GM21786 (cell line): ENCODE data around the gene BBS9.
A peak's percentile ranks its signal among the peaks of the same experiment; 100 is the strongest.

Source experiments
- ATAC-seq: cut with Tn5 transposase; IDR thresholded peaks from one replicate; pipeline ENCODE4 v1.9.1; 2021; ENCODE audit not compliant: unreplicated experiment

The BBS9 gene

GRCh38 chr7:33118383-33118782 lies 11.0 kb upstream of the BBS9 start:
- no peak for ATAC-seq

DNA sequence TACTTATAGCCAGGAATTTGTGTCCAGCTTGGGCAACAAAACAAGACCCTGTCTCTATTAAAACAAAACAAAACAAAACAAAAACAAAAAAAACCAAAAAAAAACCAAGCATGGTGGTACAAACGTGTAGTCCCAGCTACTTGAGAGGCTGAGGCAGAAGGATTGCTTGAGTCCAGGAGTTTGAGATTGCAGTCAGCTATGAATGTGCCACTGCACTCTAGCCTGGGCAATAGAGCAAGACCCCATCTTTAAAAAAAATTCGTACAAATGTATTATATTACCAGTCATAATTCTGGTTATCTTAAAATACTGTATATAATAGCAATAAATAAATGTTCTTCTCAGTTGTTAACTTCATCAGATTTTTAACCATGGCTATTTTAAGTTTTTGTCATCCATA lies 2.3 kb upstream of the BBS9 start:
- no peak for ATAC-seq

DNA sequence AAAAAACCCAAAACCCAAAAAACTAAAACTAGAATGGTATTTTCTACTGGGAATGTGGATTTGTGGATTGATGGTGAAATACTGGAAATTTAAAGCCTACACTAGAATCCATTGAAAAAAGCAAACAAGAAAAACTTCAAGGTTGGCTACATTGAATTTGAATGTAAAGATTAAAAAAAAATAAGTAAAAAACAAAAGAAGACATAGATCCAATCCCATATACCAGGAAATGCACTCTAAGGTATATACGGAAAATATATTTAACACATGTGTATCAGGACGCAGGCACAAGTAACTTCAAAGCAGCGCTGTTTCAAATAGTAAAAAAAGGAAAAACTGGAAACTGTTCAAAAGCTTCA lies 754 bp upstream of the BBS9 start:
- ATAC-seq = no peak

GRCh38 chr7:33129806-33130153 lies 416 bp downstream of the BBS9 start:
- ATAC-seq = no peak

DNA sequence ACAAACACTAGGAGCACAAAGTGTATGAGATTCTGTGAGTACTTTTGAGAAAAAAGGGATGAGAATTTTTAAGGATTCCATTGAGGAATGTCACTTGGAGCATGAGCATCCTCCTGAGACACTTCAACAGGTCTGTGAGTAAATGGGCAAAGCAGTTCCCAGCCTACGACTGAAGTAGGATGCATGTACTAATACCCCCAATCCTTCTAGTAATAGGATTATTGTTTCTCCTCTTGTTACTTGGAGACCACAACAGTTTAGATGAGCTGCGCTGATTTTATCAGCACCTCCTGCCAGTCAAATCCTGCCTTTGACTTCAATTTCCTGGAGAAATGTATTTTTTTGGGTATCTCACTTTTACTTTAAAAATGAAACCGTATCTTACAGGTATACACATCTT lies 820 bp downstream of the BBS9 start:
- ATAC-seq = no peak

DNA sequence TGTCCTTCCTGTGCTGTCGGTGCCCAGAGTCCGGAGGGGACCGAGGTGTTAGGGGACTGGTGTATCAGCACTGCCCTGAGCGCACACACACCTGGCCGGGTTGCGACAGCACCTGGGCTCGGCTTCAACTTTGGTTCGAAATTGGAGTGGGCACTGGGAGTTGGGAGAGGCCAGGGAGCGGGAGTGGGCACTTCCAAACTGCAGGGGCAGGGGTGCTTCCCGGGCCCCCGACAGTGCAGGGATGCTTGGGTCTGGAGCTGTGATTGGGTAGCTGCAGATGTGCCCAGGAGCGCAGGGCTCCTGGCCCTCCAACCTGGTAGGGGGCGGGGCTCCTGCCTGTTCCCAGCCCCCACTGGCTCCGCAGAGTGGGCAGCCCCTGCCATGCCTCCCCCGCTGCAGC lies 7.7 kb downstream of the BBS9 start:
- no peak for ATAC-seq

DNA sequence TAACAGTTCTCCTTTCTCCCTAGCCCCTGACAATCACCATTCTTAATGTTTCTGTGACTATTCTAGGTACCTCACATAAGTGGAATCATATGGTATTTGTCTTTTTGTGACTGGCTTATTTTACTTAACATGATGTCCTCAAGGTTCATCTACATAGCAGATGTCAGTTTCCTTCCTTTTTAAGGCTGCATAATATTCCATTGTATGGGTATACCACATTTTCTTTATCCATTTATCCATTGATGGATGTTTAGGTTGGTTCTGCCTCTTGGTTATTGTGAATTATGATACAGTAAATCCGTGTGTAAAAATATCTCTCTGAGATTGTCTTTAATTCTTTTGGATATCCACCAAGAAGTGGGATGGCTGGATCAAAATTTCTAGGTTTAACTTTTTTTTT lies 13.2 kb downstream of the BBS9 start:
- no peak for ATAC-seq

DNA sequence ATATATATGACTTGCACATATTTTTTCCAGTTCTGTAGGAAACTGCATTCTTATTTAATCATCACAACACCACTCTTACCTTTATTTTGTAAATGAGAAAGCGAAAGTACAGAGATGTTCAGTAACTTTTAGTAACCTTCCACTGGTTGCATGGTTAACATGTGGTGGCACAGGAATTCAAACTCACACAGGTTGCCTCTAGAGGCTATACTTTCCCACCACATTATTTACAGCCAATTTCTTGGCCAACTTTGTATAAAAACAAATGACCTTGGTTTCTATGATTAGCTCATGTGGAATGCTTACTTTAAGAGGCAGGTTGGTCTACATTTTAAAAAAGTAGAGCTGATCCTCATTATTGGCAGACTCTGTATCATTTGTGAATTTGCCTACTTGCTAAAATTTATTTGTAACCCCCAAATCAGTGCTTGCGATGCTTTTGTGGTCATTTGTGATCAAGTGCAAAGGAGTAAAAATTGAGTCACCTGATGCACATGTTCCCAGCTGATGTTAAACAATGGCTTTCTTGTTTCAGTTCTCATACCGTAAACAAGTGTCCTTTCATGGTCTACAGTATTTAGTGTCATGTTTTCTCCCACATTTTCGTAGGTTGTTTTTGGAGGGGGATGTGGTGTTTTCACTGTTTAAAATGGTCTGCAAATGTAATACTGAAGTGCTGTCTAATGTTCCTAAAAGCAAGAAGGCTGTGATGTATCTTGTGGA lies 14.8 kb downstream of the BBS9 start:
- peak; percentile 71 for ATAC-seq

DNA sequence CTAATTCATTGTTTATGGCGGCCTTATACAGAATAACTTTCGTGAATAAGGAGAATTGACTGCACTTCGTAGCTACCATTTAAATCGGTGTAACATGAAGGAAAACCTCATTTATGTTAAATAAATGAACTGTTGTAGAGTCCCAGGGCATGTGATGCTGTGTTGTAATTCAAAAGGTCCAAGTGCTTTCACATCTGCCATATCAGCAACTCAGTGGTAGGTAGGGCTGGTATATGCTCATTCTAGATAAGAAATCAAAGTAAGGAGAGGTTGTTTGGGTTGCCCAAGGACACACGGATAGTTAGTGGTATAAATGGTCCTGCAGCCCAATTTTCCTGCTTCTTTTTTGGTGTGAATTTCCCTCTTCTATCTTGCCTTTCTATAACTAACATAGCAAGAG lies 15.8 kb downstream of the BBS9 start:
- no peak for ATAC-seq

- no peak for ATAC-seq
Observed at GRCh38 chr7:33152087-33152486, 22.7 kb downstream of the BBS9 start.

DNA sequence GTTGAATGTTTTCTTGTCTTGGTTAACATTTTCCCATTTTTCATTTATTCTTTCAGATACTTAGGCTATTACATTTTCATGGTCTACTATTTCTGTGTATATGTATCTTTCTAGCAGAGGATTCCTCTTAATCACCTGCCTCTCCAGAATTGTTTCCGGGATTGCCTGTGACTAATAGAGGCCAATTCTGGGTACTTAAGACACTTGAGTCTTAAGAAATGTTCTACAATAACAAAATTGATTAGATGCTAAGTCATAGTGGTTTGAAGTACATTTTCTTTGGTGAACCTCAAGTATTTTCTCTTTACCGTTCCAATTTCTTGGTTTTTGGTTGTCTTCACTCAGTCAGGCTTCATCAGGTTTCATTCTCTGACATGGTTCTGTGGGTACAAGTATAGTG lies 26.4 kb downstream of the BBS9 start:
- no peak for ATAC-seq

GRCh38 chr7:33156441-33156840 lies 27.1 kb downstream of the BBS9 start:
- no peak for ATAC-seq

- no peak for ATAC-seq
Observed at GRCh38 chr7:33157311-33157710, 27.9 kb downstream of the BBS9 start.

- ATAC-seq = no peak
Observed at GRCh38 chr7:33157781-33158180, 28.4 kb downstream of the BBS9 start.

DNA sequence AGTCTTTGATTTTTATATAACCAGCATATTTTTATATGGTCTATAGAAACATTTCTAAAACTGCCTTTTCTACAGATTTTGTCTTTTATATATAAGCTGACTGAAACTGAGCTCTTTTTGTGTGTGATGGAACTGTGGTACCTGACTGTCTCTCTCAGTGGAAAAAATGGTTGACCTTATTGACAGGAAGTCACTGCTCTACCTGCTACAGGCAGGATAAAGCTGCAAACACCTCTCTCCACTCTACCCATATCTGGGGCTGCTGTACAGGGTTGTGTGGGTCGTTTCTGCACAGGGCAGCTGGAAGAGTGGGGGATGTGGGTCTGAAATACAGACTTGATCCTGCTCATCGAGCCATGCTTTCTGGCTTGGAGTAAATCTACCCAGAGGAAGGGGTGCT lies 48.5 kb downstream of the BBS9 start:
- no peak for ATAC-seq

GRCh38 chr7:33179519-33179918 lies 50.2 kb downstream of the BBS9 start:
- ATAC-seq = no peak

DNA sequence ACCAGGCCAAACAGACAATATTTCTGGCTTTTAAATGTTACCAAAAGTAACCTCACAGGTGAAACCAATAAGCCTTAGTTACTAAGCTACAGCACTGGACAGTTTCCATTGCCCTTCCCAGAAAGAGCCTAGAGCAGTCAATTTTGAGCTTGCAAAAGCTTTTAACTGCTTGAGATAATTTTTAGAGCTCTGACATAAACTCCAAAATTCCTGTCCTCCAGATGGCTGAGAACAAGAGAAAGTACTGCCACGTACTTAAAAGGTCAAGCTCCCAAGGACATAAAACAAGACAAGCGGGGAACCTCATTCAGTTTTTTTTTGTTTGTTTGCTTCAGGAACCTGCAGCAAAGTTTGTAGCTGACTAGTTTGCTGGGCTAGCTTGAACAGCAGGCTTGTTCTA lies 54.1 kb downstream of the BBS9 start:
- ATAC-seq = no peak

GRCh38 chr7:33184828-33185227 lies 55.5 kb downstream of the BBS9 start:
- ATAC-seq = no peak

- ATAC-seq = no peak
Observed at GRCh38 chr7:33185786-33186185, 56.4 kb downstream of the BBS9 start.

- ATAC-seq = no peak
Observed at GRCh38 chr7:33186192-33186591, 56.8 kb downstream of the BBS9 start.

DNA sequence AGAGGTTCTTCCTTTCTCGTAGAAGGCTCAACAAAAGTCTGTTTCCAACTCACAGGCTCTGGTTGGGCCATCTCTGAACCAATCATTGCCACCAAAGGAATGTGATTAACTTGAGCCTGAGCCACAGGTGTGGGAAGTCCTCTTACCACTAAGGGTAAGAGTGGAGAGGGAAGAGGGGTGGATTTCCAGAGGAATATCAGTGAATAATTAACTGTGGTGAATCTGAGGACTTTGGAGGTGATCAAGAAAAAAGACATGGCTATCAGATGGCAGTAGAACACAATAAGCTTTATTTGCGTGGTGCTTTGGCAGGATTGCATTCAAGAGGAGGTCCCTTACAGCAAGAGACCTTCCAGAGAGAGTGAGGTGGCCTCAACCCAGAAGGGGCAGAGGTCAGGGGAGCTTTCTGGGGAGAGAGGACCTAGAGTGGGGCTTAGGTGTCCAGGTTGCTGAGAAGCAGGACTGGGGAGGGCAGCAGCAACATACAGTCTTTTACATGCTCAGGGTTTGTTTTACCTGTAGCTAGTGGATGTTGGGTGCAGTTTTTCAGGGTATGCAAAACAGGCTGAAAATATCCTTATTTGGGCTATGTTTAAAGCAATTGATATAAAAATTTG lies 61.4 kb downstream of the BBS9 start:
- ATAC-seq = no peak

DNA sequence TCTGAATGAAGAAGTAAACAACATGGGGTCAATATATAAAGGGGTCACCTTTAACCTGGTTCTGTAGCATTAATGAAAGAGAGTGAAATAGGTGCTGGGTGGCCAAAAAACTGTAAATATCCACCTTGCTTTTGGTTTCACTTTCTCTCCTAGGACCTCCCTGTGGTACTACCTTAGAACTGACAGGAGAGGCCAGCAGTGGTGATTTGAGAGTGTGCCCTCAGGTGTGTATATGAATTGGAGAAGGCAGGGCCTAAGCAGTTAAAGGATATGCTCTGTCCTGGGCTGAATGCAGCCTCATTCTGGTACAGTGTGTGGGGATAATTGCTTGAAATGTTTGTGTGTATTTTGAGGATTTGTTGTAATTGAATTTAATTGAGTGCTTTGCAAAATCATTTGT lies 62.0 kb downstream of the BBS9 start:
- ATAC-seq = peak; percentile 60

DNA sequence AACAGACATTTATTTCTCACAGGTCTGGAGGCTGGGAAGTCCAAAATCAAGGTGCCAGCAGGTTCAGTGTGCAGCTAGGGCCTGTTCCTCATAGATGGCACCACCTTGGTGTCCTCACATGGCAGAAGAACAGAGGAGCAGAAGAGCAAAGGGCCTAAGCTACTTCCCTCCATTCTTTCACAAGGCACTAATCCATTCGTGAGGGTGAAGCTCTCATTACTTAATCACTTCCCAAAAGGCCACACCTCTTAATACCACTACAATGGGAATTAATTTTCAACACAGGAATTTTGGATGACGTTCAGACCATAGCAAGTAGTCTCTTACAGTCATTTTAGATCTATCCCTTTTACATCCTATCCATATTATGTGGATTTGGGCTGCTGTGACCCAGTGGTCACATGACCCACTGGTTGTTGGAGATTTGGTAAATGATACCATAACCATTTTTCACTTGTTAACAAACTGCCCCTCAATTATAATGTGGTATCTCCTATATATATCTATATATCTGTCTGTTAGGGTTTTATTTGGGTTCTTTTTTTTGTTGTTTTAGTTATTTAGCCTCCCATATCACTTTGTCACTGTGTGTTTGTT lies 63.4 kb downstream of the BBS9 start:
- ATAC-seq = no peak
